Measurements from ENCODE around the gene ZHX3. TPM values are rescaled to one million over a fixed set of nuclear protein-coding genes. Genes with fewer than 3 reads are reported as not detected.

The ZHX3 gene
- total RNA-seq, 1 donor from 2014 or later: 13.9 TPM

GRCh38 chr20:41260734-41261220, 56.8 kb downstream of the ZHX3 start:
- no peaks in the 10 kb centered on the region for H3K27me3 Mint-ChIP-seq (ENCODE audit: low read depth)
- H3K27ac Mint-ChIP-seq: no peak overlapping the region
- no peak overlapping the region for H3K4me3 Mint-ChIP-seq
- H3K36me3 Mint-ChIP-seq: no peaks in the 10 kb centered on the region
- DNase-seq (ENCODE audit: low spot score in 2 of 2, unreplicated experiment in 2 of 2): no peak
- no peaks in the 10 kb centered on the region for H3K9me3 Mint-ChIP-seq
- no peaks in the 10 kb centered on the region for H3K4me1 Mint-ChIP-seq
- TF ChIP-seq, protein P1, sequence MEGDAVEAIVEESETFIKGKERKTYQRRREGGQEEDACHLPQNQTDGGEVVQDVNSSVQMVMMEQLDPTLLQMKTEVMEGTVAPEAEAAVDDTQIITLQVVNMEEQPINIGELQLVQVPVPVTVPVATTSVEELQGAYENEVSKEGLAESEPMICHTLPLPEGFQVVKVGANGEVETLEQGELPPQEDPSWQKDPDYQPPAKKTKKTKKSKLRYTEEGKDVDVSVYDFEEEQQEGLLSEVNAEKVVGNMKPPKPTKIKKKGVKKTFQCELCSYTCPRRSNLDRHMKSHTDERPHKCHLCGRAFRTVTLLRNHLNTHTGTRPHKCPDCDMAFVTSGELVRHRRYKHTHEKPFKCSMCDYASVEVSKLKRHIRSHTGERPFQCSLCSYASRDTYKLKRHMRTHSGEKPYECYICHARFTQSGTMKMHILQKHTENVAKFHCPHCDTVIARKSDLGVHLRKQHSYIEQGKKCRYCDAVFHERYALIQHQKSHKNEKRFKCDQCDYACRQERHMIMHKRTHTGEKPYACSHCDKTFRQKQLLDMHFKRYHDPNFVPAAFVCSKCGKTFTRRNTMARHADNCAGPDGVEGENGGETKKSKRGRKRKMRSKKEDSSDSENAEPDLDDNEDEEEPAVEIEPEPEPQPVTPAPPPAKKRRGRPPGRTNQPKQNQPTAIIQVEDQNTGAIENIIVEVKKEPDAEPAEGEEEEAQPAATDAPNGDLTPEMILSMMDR (IDR thresholded peaks at IDR 0.05; ENCODE audit: unreplicated experiment): no peak

DNA sequence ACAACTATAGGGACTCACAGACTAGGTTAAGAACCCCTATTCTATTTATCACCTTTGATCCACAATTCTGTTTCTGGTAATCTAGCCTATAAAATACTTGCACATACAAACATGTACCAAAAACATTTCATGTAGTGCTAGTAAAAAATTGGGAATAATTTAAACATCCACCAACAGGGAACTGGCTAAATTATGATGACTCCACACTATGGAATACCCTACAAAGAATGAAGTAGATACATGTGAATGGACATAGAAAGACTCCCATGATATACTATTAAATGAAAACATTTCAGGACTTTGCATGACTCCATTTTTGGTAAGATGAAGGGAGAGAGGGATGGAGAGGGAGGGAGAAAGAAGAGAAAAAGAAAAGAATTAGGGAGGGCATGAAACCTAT, 58.2 kb downstream of the ZHX3 start:
- Mint-ChIP-seq H3K4me3 (no peak overlapping the region), H3K27me3 (ENCODE audit: low read depth) (no peaks in the 10 kb centered on the region), H3K9me3 (no peaks in the 10 kb centered on the region), H3K27ac (no peak overlapping the region), H3K36me3 (no peaks in the 10 kb centered on the region), H3K4me1 (no peaks in the 10 kb centered on the region)
- TF ChIP-seq, protein P1 (IDR thresholded peaks at IDR 0.05; ENCODE audit: unreplicated experiment): no peak
- DNase-seq (ENCODE audit: low spot score in 2 of 2, unreplicated experiment in 2 of 2): no peak

GRCh38 chr20:41258474-41258873, 59.1 kb downstream of the ZHX3 start:
- Mint-ChIP-seq H3K27ac (no peak overlapping the region), H3K9me3 (no peaks in the 10 kb centered on the region), H3K4me3 (no peak overlapping the region), H3K27me3 (ENCODE audit: low read depth) (no peaks in the 10 kb centered on the region), H3K4me1 (no peaks in the 10 kb centered on the region), H3K36me3 (no peaks in the 10 kb centered on the region)
- no peak for DNase-seq (ENCODE audit: low spot score in 2 of 2, unreplicated experiment in 2 of 2)
- TF ChIP-seq, protein P1 (IDR thresholded peaks at IDR 0.05; ENCODE audit: unreplicated experiment): no peak

- H3K27me3 Mint-ChIP-seq (ENCODE audit: low read depth): no peaks in the 10 kb centered on the region
- TF ChIP-seq, protein P1 (IDR thresholded peaks at IDR 0.05; ENCODE audit: unreplicated experiment): no peak
- no peaks in the 10 kb centered on the region for H3K36me3 Mint-ChIP-seq
- H3K4me1 Mint-ChIP-seq: no peaks in the 10 kb centered on the region
- no peak overlapping the region for H3K27ac Mint-ChIP-seq
- DNase-seq (ENCODE audit: low spot score in 2 of 2, unreplicated experiment in 2 of 2): no peak
- no peak overlapping the region for H3K4me3 Mint-ChIP-seq
- no peaks in the 10 kb centered on the region for H3K9me3 Mint-ChIP-seq
These were observed 61.0 kb downstream of the ZHX3 start for GRCh38 chr20:41256516-41256915.

GRCh38 chr20:41255655-41256054, 61.9 kb downstream of the ZHX3 start:
- no peak overlapping the region for H3K4me3 Mint-ChIP-seq
- no peaks in the 10 kb centered on the region for H3K9me3 Mint-ChIP-seq
- DNase-seq (ENCODE audit: low spot score in 2 of 2, unreplicated experiment in 2 of 2): no peak
- no peak overlapping the region for H3K27ac Mint-ChIP-seq
- H3K4me1 Mint-ChIP-seq: no peaks in the 10 kb centered on the region
- no peaks in the 10 kb centered on the region for H3K36me3 Mint-ChIP-seq
- TF ChIP-seq, protein P1 (IDR thresholded peaks at IDR 0.05; ENCODE audit: unreplicated experiment): no peak
- no peaks in the 10 kb centered on the region for H3K27me3 Mint-ChIP-seq (ENCODE audit: low read depth)
